GM18861 (cell line): ENCODE data around the gene SPEN.
"Not testable (repeated sequence)": the region's sequence is repeated elsewhere in the genome, so short reads cannot be mapped to it uniquely, and the experiment has no call there.

Experiments
- ATAC-seq: cut with Tn5 transposase; IDR thresholded peaks from one replicate; pipeline ENCODE4 v1.9.1; 2021; ENCODE audit not compliant: unreplicated experiment

Gene SPEN

DNA sequence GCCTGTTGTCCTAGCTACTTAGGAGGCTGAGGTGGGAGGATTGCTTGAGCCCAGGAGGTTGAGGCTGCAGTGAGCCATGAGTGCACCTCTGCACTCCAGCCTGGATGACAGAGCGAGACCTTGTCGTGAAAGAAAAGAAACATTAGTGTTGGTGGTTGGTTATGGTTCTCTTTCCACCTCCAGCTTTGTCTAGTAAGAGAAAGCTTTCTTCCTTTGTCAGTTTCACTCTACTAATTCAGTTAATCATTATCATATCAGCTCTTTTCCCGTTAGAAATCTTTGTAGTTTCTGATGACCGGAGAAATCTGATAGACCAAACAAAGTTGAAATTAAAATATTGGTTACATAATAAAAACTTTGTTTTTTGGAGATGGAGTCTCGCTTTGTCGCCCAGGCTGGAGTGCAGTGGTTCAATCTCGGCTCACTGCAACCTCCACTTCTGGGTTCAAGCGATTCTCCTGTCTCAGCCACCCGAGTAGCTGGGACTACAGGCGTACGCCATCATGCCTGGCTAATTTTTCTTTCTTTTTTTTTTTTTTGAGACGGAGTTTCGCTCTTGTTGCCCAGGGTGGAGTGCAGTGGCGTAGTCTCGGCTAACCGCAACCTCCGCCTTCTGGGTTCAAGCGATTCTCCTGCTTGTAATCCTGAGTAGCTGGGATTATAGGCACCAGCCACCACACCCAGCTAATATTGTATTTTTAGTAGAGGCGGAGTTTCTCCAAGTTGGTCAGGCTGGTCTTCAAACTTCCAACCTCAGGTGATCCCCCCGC, 49.5 kb downstream of the SPEN start:
- ATAC-seq = not testable (repeated sequence)

DNA sequence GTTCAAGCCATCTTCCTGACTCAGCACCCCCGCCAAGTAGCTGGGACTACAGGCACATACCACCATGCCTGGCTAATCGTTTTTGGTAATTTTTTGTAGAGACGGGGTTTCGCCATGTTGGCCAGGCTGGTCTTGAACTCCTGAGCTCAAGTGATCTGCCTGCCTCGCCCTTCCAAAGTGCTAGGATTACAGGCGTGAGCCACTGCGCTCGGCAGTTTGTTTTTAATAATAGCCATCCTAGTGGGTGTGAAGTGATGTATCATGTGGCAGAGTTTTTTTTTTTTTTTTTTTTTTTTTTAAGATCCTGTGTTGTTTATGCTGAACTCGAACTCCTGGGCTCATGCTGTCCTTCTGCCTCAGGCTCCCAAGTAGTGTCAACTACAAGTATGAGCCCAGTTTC, 51.8 kb downstream of the SPEN start:
- ATAC-seq = no peak

DNA sequence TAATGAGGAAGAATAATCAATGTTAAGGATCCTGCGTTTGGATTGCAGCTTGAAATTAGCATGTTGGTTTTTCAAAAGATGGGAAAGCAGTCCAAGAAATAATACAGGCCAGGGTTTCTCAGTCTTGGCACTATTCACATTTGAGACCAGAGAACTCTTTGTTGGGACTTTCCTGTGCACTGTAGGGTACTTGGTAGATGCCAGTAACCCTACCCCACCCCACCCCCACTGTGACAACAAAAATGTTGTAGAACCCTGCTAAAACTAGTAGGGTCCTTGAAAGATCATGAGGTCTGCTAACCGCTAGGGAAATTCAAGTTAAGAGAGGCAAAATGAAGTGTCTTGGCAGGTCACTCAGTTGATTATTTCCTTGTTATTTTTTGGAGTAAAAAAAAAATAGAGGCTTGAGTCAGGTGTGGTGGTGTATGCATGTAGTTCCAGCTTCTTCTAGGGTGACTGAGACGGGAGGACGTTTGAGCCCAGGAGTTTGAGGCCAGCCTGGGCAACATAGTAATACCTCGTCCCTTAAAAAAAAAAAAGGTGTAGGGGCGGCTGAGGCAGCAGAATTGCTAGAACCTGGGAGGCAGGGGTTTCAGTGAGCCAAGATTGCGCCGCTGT, 53.3 kb downstream of the SPEN start:
- no peak for ATAC-seq

- ATAC-seq = no peak
Observed at GRCh38 chr1:15902882-15903281, 55.4 kb downstream of the SPEN start.

DNA sequence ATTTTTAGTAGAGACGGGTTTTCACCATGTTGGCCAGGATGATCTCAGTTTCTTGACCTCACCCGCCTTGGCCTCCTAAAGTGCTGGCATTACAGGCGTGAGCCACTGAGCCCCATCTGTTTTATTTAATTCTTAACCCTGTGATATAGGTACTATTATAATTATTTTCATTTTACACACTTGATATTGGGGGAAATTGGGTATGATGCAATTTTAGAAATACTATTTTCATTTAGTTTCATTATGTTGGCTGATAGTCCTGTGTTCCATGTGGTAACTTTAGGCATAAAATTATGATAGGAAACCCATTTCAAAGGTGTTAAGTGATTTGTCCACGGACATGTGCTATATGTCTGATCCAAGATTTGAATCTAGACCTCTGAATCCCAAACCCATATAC, 61.1 kb downstream of the SPEN start:
- ATAC-seq = no peak

DNA sequence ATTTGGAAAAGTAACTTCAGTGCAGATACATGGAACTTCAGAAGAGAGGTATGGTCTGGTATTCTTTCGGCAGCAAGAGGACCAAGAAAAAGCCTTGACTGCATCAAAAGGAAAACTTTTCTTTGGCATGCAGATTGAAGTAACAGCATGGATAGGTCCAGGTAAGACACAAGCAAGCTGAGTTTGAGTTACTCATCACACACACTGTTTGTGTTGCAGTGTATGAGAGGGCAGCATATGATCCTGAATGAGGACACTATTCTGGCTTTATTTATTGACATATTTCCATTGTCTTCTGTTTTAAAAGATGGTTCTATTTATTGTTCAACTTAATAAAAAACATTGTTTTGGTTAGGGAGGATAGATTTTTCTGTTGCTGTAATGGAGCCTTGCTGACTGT, 63.6 kb downstream of the SPEN start:
- ATAC-seq = no peak

DNA sequence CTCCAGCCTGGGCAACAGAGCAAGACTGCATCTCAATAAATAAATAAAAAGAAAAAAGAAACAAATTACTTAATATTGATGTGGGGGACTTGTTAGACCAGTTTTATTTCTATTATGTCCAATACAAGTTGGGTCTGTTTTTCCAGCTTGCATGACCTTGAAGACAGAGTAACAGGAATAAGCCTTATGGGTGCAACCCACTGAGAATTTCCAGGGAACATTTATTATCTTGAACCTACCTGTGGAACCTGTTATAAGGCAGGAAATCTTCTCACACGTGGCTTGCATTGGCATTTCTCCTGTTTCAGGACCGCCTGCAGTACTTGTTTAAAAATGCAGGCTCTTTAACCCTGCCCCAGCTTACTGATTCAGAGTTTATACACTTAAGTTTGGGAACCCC, 64.4 kb downstream of the SPEN start:
- no peak for ATAC-seq

DNA sequence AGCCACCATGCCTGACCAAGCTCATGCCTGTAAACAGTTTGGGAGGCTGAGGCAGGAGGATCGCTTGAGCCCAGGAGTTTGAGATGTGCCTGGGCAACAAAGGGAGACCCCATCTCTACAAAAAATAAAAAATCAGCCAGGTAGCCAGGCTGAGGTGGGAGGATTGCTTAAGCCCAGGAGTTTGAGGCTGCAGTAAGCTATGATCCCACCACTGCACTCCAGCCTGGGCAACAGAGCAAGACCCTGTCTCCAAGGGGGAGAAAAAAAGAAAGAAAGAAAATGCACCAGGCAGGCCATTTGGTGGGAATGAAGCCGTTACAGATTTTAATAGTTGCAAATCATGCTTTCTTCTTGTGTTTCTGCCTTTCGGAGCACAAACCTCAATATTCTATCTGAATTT, 66.1 kb downstream of the SPEN start:
- not testable (repeated sequence) for ATAC-seq

DNA sequence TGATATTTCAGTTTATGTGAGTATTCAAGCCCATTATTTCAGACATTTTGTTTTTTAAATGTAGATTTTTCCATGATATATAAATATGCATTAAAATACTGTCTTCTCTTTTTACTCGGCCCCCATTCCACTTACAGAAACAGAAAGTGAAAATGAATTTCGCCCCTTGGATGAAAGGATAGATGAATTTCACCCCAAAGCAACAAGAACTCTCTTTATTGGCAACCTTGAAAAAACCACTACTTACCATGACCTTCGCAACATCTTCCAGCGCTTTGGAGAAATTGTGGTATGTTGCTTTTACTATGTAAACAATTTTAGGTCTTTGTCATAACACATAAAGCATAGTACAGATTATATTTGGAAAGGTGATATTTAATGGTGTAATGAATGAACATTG, 68.5 kb downstream of the SPEN start:
- ATAC-seq = no peak

DNA sequence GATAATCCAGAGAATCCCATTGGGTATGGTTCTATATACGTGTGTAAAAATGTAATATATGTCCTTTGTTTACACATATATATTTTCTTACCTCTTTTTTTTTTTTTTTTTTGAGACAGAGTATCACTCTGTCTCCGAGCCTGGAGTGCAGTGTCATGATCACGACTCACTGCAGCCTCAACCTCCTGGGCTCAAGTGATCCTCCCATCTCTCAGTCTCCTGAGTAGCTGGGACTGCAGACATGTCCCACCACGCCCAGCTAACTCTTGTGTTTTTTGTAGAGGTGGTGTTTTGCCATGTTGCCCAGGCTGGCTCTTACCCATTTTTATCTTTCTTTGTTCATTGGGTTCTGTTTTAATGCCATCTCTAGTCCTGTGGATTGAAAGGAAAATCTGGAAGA, 68.9 kb downstream of the SPEN start:
- no peak for ATAC-seq

DNA sequence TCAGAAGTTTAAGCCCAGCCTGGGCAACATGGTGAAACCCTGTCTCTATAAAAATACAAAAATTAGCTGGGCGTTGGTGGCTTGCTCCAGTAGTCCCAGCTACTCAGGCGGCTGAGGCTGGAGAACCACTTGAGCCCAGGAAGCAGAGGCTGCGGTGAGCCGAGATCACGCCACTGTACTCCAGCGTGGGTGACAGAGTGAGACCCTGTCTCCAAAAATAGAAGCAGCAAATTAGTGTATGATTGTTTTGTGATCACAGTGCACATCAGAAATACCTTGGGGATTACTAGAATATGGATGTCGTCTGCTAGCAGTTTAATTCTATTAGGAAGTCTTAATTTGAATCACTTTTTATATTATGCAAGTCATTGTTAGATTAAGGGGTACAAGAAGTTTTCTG, 69.4 kb downstream of the SPEN start:
- ATAC-seq = no peak

DNA sequence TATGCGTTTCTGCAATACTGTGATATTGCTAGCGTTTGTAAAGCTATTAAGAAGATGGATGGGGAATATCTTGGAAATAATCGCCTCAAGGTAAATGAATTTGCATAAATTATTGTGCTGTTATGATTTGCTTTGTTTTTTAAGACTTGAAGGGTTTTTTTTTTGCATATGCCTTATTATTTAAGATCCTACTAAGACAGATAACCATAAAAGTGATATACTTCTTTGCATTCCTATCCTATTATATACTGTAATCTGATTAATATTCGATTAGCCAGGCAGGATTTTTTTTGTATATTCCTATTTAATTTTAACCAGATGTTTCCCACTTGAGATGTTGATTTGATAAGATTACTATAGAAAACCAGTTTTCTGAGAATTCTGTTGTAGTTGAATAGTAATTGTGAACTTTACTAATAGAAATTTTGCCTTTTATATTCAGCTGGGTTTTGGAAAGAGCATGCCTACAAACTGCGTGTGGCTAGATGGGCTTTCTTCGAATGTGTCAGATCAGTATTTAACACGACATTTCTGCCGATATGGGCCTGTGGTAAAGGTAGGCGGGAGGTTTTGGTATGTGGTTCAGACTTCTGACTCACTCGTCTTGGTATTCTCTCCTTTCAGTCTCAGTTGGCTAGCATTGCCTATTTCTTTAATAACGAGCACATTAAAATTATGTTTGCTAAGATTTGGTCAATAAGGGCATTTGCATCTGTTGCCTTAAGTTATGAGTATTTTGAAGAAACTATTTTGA, 71.6 kb downstream of the SPEN start:
- ATAC-seq = peak; percentile 50

GRCh38 chr1:15923241-15923640, 75.7 kb downstream of the SPEN start:
- no peak for ATAC-seq

- not testable (repeated sequence) for ATAC-seq
Observed at GRCh38 chr1:15926448-15926847, 78.9 kb downstream of the SPEN start.

DNA sequence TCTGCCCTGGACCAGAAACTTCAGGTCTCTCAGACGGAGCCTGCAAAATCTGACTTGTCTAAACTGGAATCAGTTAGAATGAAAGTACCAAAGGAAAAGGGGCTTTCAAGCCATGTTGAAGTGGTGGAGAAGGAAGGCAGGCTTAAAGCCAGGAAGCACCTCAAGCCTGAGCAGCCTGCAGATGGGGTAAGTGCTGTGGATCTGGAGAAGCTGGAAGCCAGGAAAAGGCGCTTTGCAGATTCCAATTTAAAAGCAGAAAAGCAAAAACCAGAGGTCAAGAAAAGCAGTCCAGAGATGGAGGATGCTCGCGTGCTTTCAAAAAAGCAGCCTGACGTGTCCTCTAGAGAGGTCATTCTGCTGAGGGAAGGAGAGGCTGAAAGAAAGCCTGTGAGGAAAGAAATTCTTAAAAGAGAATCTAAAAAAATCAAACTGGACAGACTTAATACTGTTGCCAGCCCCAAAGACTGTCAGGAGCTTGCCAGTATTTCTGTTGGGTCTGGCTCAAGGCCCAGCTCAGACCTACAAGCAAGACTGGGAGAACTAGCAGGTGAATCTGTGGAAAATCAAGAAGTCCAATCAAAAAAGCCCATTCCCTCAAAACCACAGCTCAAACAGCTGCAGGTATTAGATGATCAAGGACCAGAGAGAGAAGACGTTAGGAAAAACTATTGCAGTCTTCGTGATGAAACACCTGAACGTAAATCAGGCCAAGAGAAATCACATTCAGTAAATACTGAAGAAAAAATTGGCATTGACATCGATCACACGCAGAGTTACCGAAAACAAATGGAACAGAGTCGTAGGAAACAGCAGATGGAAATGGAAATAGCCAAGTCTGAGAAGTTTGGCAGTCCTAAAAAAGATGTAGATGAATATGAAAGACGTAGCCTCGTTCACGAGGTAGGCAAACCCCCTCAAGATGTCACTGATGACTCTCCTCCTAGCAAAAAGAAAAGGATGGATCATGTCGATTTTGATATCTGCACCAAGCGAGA, 81.8 kb downstream of the SPEN start:
- no peak for ATAC-seq

DNA sequence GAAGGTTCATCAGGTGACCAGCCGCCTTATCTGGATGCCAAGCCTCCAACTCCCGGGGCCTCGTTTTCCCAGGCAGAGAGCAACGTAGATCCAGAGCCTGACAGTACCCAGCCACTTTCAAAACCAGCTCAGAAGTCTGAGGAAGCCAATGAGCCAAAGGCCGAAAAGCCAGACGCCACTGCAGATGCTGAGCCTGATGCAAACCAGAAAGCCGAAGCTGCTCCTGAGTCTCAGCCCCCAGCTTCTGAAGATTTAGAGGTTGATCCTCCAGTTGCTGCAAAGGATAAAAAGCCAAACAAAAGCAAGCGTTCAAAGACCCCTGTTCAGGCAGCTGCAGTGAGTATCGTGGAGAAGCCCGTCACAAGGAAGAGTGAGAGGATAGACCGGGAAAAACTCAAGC, 83.9 kb downstream of the SPEN start:
- no peak for ATAC-seq

- no peak for ATAC-seq
Observed at GRCh38 chr1:15931884-15932283, 84.4 kb downstream of the SPEN start.

GRCh38 chr1:15932612-15933011, 85.1 kb downstream of the SPEN start:
- no peak for ATAC-seq

DNA sequence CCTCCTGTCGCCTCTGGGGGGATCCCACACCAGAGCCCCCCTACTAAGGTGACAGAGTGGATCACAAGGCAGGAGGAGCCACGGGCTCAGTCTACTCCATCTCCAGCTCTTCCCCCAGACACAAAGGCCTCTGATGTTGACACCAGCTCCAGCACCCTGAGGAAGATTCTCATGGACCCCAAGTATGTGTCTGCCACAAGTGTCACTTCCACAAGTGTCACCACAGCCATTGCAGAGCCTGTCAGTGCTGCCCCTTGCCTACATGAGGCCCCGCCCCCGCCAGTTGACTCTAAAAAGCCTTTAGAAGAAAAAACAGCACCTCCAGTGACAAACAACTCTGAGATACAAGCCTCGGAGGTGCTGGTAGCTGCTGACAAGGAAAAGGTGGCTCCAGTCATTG, 86.2 kb downstream of the SPEN start:
- no peak for ATAC-seq

DNA sequence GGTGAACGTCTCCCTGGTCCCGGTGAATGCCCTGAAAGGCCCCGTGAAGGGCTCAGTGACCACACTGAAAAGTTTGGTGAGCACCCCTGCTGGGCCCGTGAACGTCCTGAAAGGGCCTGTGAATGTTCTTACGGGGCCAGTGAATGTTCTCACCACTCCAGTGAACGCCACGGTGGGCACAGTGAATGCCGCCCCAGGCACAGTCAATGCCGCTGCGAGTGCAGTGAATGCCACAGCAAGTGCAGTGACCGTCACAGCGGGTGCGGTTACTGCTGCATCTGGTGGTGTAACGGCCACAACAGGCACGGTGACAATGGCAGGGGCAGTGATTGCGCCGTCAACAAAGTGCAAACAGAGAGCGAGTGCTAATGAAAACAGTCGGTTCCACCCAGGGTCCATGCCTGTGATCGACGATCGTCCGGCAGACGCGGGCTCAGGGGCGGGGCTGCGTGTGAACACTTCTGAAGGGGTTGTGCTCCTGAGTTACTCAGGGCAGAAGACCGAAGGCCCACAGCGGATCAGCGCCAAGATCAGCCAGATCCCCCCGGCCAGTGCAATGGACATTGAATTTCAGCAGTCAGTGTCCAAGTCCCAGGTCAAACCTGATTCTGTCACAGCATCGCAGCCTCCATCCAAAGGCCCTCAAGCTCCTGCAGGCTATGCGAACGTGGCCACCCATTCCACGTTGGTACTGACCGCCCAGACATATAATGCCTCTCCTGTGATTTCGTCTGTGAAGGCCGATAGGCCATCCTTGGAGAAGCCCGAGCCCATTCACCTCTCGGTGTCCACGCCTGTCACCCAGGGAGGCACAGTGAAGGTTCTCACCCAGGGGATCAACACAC, 86.9 kb downstream of the SPEN start:
- no peak for ATAC-seq
